Tibial artery (tissue), 4 donors: Measurements from ENCODE around the gene GGACT.

Experiments used
- DNase-seq, 2 donors: peaks; one replicate each; pipeline ENCODE4 v3.0.0-alpha.2; 2019
- H3K27ac ChIP-seq, 2 donors: fragments of 200-600 bp; sonication (generic) in 1 of 2; 1 replicate in 1 of 2; 2 replicates in 1 of 2; pipeline ENCODE4 v1.5.1; 2018 to 2019; ENCODE audit warnings: mild to moderate bottlenecking in 1 of 2
- H3K27me3 ChIP-seq, 2 donors: fragments of 200-600 bp; sonication (generic) in 1 of 2; one replicate each; pipeline versions ENCODE4 v1.5.1 to v1.6.0; 2016 to 2019
- H3K36me3 ChIP-seq, 3 donors: fragments of 200-600 bp; sonication (generic) in 2 of 3; one replicate each; pipeline ENCODE4 v1.5.1; 2016 to 2019; ENCODE audit warnings: mild to moderate bottlenecking in 2 of 3
- H3K4me1 ChIP-seq, 4 donors: fragments of 200-600 bp; sonication (generic) in 2 of 4; 1 replicate in 3 of 4; 2 replicates in 1 of 4; pipeline ENCODE4 v1.5.1; 2016 to 2019
- H3K4me3 ChIP-seq, 2 donors: fragments of 200-600 bp; sonication (generic) in 1 of 2; 1 replicate in 1 of 2; 2 replicates in 1 of 2; pipeline ENCODE4 v1.5.1; 2018 to 2019; ENCODE audit warnings: mild to moderate bottlenecking in 2 of 2
- H3K9me3 ChIP-seq, 3 donors: fragments of 200-600 bp; sonication (generic) in 1 of 3; one replicate each; pipeline ENCODE4 v1.5.1; 2016 to 2019
- intact Hi-C: fragments of 100-400 bp; cut with DNase I; formaldehyde crosslinking; loops from one replicate; pipeline ENCODE4 v1.15.0; 2023; ENCODE audit warnings: low total_unique reads
- TF ChIP-seq, protein P1 (sequence below), 2 experiments: fragments of 200-600 bp in 1 of 2; fragments of 450-650 bp in 1 of 2; IDR thresholded peaks; one replicate each; pipeline ENCODE4 v1.5.1; 2017 to 2019; ENCODE audit warnings: antibody characterized with exemption in 2 of 2, mild to moderate bottlenecking in 1 of 2, moderate library complexity in 1 of 2

Gene GGACT

DNA sequence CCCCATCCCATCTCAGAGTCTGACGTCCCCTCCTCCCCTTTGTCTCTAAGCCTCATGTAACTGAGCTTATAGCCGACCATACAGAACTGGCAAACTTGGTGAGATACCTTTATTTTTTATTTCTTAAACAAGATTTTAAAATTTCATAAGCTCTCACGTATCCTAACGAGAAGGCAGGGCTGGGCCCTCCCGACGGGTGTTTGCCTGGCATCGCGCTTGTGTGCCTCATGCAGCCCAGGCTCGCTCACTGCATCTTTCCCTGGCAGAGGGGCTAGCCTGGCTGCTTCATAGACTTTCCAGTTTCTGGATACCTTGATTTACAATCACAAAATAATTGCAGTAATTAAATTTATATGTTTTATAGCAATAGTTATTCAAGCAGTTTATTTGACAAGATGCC lies 69.0 kb downstream of the GGACT start:
- no peaks in the 10 kb centered on the region for H3K4me1 ChIP-seq
- H3K27me3 ChIP-seq = no peaks in the 10 kb centered on the region
- H3K36me3 ChIP-seq = peaks cover 0 to 11% (median 5%) of the 10 kb centered on the region in 3 donors
- TF ChIP-seq, protein P1, sequence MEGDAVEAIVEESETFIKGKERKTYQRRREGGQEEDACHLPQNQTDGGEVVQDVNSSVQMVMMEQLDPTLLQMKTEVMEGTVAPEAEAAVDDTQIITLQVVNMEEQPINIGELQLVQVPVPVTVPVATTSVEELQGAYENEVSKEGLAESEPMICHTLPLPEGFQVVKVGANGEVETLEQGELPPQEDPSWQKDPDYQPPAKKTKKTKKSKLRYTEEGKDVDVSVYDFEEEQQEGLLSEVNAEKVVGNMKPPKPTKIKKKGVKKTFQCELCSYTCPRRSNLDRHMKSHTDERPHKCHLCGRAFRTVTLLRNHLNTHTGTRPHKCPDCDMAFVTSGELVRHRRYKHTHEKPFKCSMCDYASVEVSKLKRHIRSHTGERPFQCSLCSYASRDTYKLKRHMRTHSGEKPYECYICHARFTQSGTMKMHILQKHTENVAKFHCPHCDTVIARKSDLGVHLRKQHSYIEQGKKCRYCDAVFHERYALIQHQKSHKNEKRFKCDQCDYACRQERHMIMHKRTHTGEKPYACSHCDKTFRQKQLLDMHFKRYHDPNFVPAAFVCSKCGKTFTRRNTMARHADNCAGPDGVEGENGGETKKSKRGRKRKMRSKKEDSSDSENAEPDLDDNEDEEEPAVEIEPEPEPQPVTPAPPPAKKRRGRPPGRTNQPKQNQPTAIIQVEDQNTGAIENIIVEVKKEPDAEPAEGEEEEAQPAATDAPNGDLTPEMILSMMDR (IDR thresholded peaks at IDR 0.05) = no peak
- no peak for DNase-seq
- no peak overlapping the region for H3K27ac ChIP-seq
- intact Hi-C loops = loop anchor here (10.0 kb wide), 1 partner anchor 605 kb away; no protein-coding TSS in a partner anchor
- H3K9me3 ChIP-seq = no peaks in the 10 kb centered on the region
- H3K4me3 ChIP-seq = no peak overlapping the region

DNA sequence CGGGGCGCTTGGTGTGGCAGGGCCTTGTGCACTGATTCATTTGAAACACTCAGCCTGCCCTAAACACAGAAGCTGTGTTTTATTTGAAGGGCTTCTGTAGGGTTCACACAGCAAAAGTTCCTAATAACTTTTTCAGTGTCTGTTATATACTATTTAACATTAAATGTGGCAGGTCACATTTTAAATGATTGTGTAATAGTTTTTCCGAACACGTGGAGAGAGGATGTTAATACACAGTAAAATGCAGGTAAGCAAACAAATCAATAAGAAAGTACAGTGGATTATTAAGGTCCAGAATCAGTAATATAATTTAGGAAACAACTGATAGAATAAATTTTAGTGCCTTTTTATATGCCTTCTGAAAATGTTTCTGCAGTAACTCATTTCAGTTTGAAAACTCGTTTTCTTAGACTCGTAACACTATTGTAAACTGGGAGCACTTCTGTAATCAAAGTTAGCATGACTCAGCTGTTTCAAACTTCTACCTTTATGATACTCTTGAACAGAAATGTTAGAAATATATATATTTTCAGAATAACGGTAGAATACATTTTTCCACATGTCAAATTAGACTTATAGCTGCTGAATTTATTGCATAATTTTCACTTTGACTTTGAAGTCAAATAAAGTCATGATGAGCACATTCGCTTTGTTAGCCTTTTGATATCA lies 70.1 kb downstream of the GGACT start:
- no peaks in the 10 kb centered on the region for H3K27me3 ChIP-seq
- H3K36me3 ChIP-seq = peaks cover 0 to 11% (median 0%) of the 10 kb centered on the region in 3 donors
- TF ChIP-seq, protein P1 (IDR thresholded peaks at IDR 0.05) = no peak
- H3K27ac ChIP-seq = no peak overlapping the region
- no peak for DNase-seq
- no peaks in the 10 kb centered on the region for H3K9me3 ChIP-seq
- intact Hi-C loops = loop anchor here (10.0 kb wide), 1 partner anchor 604 kb away; no protein-coding TSS in a partner anchor
- no peak overlapping the region for H3K4me3 ChIP-seq
- H3K4me1 ChIP-seq = no peaks in the 10 kb centered on the region

DNA sequence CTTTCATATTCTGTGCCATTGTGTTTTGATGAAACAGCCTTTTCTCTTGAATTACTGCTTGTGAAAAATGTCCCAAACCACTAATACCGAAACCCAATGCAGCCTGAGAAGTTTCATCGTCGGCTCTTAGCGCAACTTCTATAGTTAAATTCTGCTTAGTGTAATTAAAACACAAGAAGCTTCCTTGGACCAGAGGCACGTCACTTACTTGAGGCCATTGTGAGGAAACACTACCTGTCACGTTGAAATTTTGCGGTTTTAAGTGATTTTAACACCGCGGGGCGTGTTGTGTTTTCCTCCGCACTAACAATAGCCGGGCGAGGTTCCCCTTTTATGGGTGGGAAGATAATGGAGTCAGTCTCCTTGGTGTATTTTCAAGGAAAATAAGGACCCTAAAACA lies 70.9 kb downstream of the GGACT start:
- TF ChIP-seq, protein P1 (IDR thresholded peaks at IDR 0.05) = no peak
- DNase-seq = no peak
- no peak overlapping the region for H3K4me3 ChIP-seq
- peaks cover 0 to 11% (median 0%) of the 10 kb centered on the region in 3 donors for H3K36me3 ChIP-seq
- H3K4me1 ChIP-seq = no peaks in the 10 kb centered on the region
- intact Hi-C loops = loop anchor here (10.0 kb wide), 1 partner anchor 603 kb away; no protein-coding TSS in a partner anchor
- H3K9me3 ChIP-seq = no peaks in the 10 kb centered on the region
- H3K27me3 ChIP-seq = no peaks in the 10 kb centered on the region
- no peak overlapping the region for H3K27ac ChIP-seq

DNA sequence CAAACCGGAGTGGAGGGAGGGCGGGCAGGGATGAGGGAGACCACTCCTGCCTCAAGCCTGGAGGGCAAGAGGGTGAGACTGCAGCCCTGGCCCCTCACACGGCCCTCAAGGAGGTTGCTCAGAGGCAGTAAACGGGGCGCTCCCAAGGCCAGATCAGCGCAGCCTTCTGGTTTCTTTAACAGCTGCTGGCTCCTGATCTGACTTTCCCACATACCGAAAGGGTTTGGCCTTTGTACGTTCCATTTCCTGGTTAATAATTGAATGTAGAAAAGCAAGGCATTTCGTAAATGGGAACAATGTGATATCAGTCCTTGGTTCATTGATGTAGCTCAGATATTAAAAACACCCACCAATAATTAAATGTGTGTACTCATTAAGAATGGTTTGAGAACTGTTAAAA lies 71.5 kb downstream of the GGACT start:
- Histone ChIP-seq H3K36me3 (peaks cover 0 to 11% (median 0%) of the 10 kb centered on the region in 3 donors), H3K4me1 (no peaks in the 10 kb centered on the region), H3K4me3 (no peak overlapping the region), H3K27me3 (no peaks in the 10 kb centered on the region), H3K27ac (no peak overlapping the region), H3K9me3 (no peaks in the 10 kb centered on the region)
- TF ChIP-seq, protein P1 (IDR thresholded peaks at IDR 0.05) = no peak
- DNase-seq = no peak
- intact Hi-C loops = loop anchor here (10.0 kb wide), 1 partner anchor 602 kb away; no protein-coding TSS in a partner anchor

DNA sequence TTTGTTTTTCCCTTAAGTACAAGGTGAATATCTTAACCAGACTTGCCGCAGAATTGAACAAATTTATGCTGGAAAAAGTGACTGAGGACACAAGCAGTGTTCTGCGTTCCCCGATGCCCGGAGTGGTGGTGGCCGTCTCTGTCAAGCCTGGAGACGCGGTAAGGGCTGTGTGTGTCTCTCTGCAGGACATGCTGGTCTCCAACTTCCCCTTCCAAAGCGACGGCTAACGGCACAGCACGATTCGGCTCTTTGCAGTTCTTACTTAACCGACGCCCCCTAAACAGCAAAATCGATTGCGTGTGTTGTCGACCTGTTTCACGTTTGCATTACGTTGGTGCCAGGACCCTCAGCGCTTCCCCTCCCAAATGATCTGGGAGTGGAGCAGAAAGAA lies 73.2 kb downstream of the GGACT start:
- TF ChIP-seq, protein P1 (IDR thresholded peaks at IDR 0.05) = no peak
- Histone ChIP-seq H3K27me3 (no peaks in the 10 kb centered on the region), H3K36me3 (peaks cover 0 to 11% (median 0%) of the 10 kb centered on the region in 3 donors), H3K4me3 (no peak overlapping the region), H3K27ac (no peak overlapping the region), H3K9me3 (no peaks in the 10 kb centered on the region), H3K4me1 (no peaks in the 10 kb centered on the region)
- no peak for DNase-seq
- intact Hi-C loops = loop anchor here (10.0 kb wide), 1 partner anchor 601 kb away; no protein-coding TSS in a partner anchor
